ENCODE data around the gene CD79B.
A peak's percentile ranks its signal among the peaks of the same experiment; 100 is the strongest.

Gene CD79B

DNA sequence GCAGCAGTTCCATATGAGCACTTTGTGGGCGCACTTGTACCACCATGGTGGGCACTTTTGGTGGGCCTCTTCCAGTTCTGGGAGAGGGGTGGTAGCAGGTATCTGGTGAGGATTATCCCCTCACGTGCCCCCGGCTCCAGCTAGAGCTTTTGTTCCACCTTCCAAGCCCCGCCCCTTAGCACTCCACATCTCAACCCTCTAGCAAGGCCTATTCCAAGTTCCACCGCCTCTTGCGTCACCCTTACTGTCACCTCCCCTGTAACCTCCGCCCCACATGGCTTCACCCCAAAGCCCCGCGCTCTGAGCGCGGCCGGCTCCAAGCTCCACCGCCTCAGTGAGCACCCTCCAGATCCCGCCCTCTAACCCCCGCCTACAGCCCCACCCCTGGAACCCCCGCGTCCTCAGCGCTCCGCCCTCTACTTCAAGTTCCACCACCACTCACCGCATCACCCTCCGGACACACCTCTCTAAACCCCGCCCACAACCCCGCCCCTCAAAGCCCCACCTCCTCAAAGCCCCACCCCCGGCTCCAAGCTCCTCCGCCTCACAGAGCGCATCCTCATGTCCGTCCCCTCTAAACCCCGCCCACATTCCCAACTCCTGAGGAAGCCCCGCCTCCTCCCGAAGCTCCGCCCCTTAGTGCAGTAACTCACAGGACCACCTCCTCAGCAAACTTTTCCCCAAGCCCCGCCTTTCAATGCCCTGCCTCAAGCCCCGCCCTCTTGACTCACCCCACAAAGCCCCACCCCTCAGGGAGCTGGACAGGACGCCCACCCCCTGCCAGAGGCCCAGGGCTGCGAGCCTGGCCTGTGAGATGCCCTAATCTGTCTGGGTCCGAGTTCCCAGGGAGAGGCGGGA, 29.5 kb upstream of the CD79B start:
- peak; percentile 54 for DNase-seq
- 0 out of 2 replicates have a peak, but pooled peaks cover 5% of the 10 kb centered on the region for H3K4me1 ChIP-seq (ENCODE audit: low read length)
- H3K4me3 ChIP-seq (ENCODE audit: low read length), result peak overlapping the region; percentile 24; the same call in 1 of the 2 replicates
- H2AFZ ChIP-seq (ENCODE audit: low read length), result 0 out of 2 replicates have a peak overlapping the region, but pooled peaks have one; percentile 11
- no peaks in the 10 kb centered on the region for H3K27me3 ChIP-seq (replicated peaks; ENCODE audit: insufficient read depth, low read length)
- H3K4me2 ChIP-seq (ENCODE audit: low read depth, low read length), result peak overlapping the region; percentile 67
- TF ChIP-seq, protein P1, sequence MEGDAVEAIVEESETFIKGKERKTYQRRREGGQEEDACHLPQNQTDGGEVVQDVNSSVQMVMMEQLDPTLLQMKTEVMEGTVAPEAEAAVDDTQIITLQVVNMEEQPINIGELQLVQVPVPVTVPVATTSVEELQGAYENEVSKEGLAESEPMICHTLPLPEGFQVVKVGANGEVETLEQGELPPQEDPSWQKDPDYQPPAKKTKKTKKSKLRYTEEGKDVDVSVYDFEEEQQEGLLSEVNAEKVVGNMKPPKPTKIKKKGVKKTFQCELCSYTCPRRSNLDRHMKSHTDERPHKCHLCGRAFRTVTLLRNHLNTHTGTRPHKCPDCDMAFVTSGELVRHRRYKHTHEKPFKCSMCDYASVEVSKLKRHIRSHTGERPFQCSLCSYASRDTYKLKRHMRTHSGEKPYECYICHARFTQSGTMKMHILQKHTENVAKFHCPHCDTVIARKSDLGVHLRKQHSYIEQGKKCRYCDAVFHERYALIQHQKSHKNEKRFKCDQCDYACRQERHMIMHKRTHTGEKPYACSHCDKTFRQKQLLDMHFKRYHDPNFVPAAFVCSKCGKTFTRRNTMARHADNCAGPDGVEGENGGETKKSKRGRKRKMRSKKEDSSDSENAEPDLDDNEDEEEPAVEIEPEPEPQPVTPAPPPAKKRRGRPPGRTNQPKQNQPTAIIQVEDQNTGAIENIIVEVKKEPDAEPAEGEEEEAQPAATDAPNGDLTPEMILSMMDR (IDR thresholded peaks at IDR 0.05; ENCODE audit: low read length), result no peak
- no peak for TF ChIP-seq EZH2 (optimal IDR thresholded peaks at IDR 0.05; ENCODE audit: low read depth, low read length)
- TF ChIP-seq EZH2phosphoT487 (IDR thresholded peaks at IDR 0.05; ENCODE audit: low read length), result no peak
- no peaks in the 10 kb centered on the region for H3K9me3 ChIP-seq (replicated peaks; ENCODE audit: insufficient read depth, low read length)
- no peak overlapping the region for H3K9ac ChIP-seq (ENCODE audit: low read length)
- no peaks in the 10 kb centered on the region for H3K9me2 ChIP-seq (replicated peaks; ENCODE audit: insufficient read depth, low read length)
- H3K27ac ChIP-seq (ENCODE audit: low read length), result no peak overlapping the region
- no peaks in the 10 kb centered on the region for H3K36me3 ChIP-seq (replicated peaks; ENCODE audit: insufficient read depth, low read length)
- no peaks in the 10 kb centered on the region for H4K20me1 ChIP-seq (ENCODE audit: insufficient read depth, low read length)
- H3F3A ChIP-seq (ENCODE audit: insufficient read depth, low read length), result peaks cover 6% of the 10 kb centered on the region; the same call in 1 of the 2 replicates
- H3K79me2 ChIP-seq (ENCODE audit: low read length), result no peaks in the 10 kb centered on the region

DNA sequence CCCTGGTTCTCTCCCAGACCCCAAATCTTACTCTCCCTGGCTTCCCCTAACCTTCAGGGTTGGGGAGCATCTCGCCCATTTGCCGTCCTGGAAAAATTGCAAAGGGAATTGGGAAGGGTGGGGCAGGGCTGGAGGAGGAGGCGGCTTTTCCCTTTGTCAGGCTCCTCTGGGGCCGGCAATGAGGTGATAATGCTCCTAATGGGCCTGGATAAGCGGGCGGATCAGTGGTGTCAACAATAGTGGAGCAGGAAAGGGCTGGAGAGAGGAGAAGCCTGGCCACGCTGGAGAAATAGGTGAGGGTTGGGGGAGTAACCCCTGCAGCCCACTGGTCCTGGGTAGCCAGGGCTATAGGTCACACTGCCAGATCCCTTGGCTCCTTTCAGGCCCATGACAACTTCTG, 28.3 kb upstream of the CD79B start:
- Histone ChIP-seq H3K4me3 (ENCODE audit: low read length) (no peak overlapping the region), H2AFZ (ENCODE audit: low read length) (no peak overlapping the region), H3K9me3 (replicated peaks; ENCODE audit: insufficient read depth, low read length) (no peaks in the 10 kb centered on the region), H3K36me3 (replicated peaks; ENCODE audit: insufficient read depth, low read length) (no peaks in the 10 kb centered on the region), H3K27ac (ENCODE audit: low read length) (no peak overlapping the region), H3K4me2 (ENCODE audit: low read depth, low read length) (no peak overlapping the region), H3K9ac (ENCODE audit: low read length) (no peak overlapping the region), H3K4me1 (ENCODE audit: low read length) (0 out of 2 replicates have a peak, but pooled peaks cover 5% of the 10 kb centered on the region), H3K9me2 (replicated peaks; ENCODE audit: insufficient read depth, low read length) (no peaks in the 10 kb centered on the region), H3K27me3 (replicated peaks; ENCODE audit: insufficient read depth, low read length) (no peaks in the 10 kb centered on the region), H3F3A (ENCODE audit: insufficient read depth, low read length) (peaks cover 6% of the 10 kb centered on the region; the same call in 1 of the 2 replicates), H4K20me1 (ENCODE audit: insufficient read depth, low read length) (no peaks in the 10 kb centered on the region), H3K79me2 (ENCODE audit: low read length) (no peaks in the 10 kb centered on the region)
- TF ChIP-seq, protein P1 (IDR thresholded peaks at IDR 0.05; ENCODE audit: low read length), result no peak
- TF ChIP-seq EZH2 (optimal IDR thresholded peaks at IDR 0.05; ENCODE audit: low read depth, low read length) (no peak), EZH2phosphoT487 (IDR thresholded peaks at IDR 0.05; ENCODE audit: low read length) (no peak)
- no peak for DNase-seq

DNA sequence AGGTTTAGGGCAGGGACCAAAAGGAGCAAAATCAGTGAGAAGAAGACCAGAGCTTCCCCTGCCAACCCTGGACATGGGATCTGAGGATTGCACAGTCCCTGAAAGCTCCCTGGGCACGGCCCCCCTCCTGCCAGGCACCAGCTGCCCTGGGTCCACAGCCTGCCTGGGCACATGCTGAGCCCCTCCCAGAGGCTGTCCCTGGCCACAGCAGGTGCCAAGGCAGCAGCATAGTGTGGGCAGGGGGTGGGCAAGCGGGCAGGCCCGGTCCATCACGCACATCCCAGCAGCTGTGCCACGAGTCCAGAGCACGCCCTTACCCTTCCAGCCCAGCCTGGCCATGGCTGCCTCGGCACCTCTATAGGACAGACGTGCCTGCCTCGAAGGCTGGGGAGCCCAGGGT, 27.9 kb upstream of the CD79B start:
- Histone ChIP-seq H3K79me2 (ENCODE audit: low read length) (no peaks in the 10 kb centered on the region), H3K9ac (ENCODE audit: low read length) (no peak overlapping the region), H2AFZ (ENCODE audit: low read length) (no peak overlapping the region), H3K27me3 (replicated peaks; ENCODE audit: insufficient read depth, low read length) (no peaks in the 10 kb centered on the region), H3K4me2 (ENCODE audit: low read depth, low read length) (no peak overlapping the region), H3K9me2 (replicated peaks; ENCODE audit: insufficient read depth, low read length) (no peaks in the 10 kb centered on the region), H3K4me1 (ENCODE audit: low read length) (0 out of 2 replicates have a peak, but pooled peaks cover 5% of the 10 kb centered on the region), H3K9me3 (replicated peaks; ENCODE audit: insufficient read depth, low read length) (no peaks in the 10 kb centered on the region), H3K36me3 (replicated peaks; ENCODE audit: insufficient read depth, low read length) (no peaks in the 10 kb centered on the region), H3K27ac (ENCODE audit: low read length) (no peak overlapping the region), H3F3A (ENCODE audit: insufficient read depth, low read length) (peaks cover 6% of the 10 kb centered on the region; the same call in 1 of the 2 replicates), H4K20me1 (ENCODE audit: insufficient read depth, low read length) (no peaks in the 10 kb centered on the region), H3K4me3 (ENCODE audit: low read length) (no peak overlapping the region)
- TF ChIP-seq EZH2phosphoT487 (IDR thresholded peaks at IDR 0.05; ENCODE audit: low read length), result no peak
- TF ChIP-seq, protein P1 (IDR thresholded peaks at IDR 0.05; ENCODE audit: low read length), result no peak
- no peak for TF ChIP-seq EZH2 (optimal IDR thresholded peaks at IDR 0.05; ENCODE audit: low read depth, low read length)
- no peak for DNase-seq
